Stimulated activated CD8-positive, alpha-beta memory T cell treated with anti-CD3 and anti-CD28 coated beads, Interleukin-12 subunit alpha, Interleukin-12 subunit beta, amount 100 ng/mL, for 1 hour (primary cell): ENCODE results near the gene SLC39A1.
"Not testable (repeated sequence)": the region's sequence is repeated elsewhere in the genome, so short reads cannot be mapped to it uniquely, and the experiment has no call there.

ENCODE experiments used
- DNase-seq: peaks from one replicate; pipeline ENCODE4 v3.0.0-alpha.2; 2020; ENCODE audit warnings: low read depth

The SLC39A1 gene

GRCh38 chr1:153963030-153963849 is at the start of gene SLC39A1:
Gene SLC39A1 (minus strand): TSS chr1:153963537. CDS start chr1:153962715, 822 bp downstream.
- DNase-seq: peak; percentile 90

GRCh38 chr1:154012543-154012942 is 49.2 kb upstream of the SLC39A1 start:
- DNase-seq: not testable (repeated sequence)

- DNase-seq: no peak
Observed at GRCh38 chr1:154012129-154012528, 48.8 kb upstream of the SLC39A1 start.

GRCh38 chr1:154006136-154006535 is 42.8 kb upstream of the SLC39A1 start:
- no peak for DNase-seq

- DNase-seq: no peak
Observed at GRCh38 chr1:154000420-154000819, 37.1 kb upstream of the SLC39A1 start.

- not testable (repeated sequence) for DNase-seq
Observed at GRCh38 chr1:153996882-153997281, 33.5 kb upstream of the SLC39A1 start.

GRCh38 chr1:153995640-153996039 is 32.3 kb upstream of the SLC39A1 start:
- no peak for DNase-seq

GRCh38 chr1:153995202-153995601 is 31.9 kb upstream of the SLC39A1 start:
- DNase-seq: no peak

GRCh38 chr1:153991806-153992205 is 28.5 kb upstream of the SLC39A1 start:
- no peak for DNase-seq

GRCh38 chr1:153991151-153991630 is 27.9 kb upstream of the SLC39A1 start:
- no peak for DNase-seq

- DNase-seq: peak; percentile 82
Observed at GRCh38 chr1:153990468-153991150, 27.3 kb upstream of the SLC39A1 start, which contains the start of gene RPS27. Gene RPS27 (plus strand): TSS chr1:153990762. CDS start chr1:153990797, 35 bp downstream.

GRCh38 chr1:153987621-153988020 is 24.3 kb upstream of the SLC39A1 start:
- no peak for DNase-seq

- no peak for DNase-seq
Observed at GRCh38 chr1:153985941-153986761, 22.8 kb upstream of the SLC39A1 start, which contains the start of gene RAB13. Gene RAB13 (minus strand): TSS chr1:153986339. CDS start chr1:153986236, 103 bp downstream.

- DNase-seq: no peak
Observed at GRCh38 chr1:153985341-153985912, 22.1 kb upstream of the SLC39A1 start.

- no peak for DNase-seq
Observed at GRCh38 chr1:153984123-153984894, 21.0 kb upstream of the SLC39A1 start.

GRCh38 chr1:153981735-153982134 is 18.4 kb upstream of the SLC39A1 start:
- not testable (repeated sequence) for DNase-seq

GRCh38 chr1:153979091-153979490 is 15.8 kb upstream of the SLC39A1 start:
- DNase-seq: not testable (repeated sequence)

- no peak for DNase-seq
Observed at GRCh38 chr1:153978274-153978909, 15.1 kb upstream of the SLC39A1 start.

- DNase-seq: peak; percentile 78
Observed at GRCh38 chr1:153977250-153978240, 14.2 kb upstream of the SLC39A1 start, which contains the start of gene JTB. Gene JTB (minus strand): TSS chr1:153977674. CDS start chr1:153977252, 422 bp downstream.
